Colonic mucosa (tissue), 4 donors: ENCODE results near the gene SMIM31. TPM values are rescaled to one million over a fixed set of nuclear protein-coding genes. Genes with fewer than 3 reads are reported as not detected.

ENCODE experiments used
- DNase-seq: peaks from one replicate; pipeline ENCODE4 v3.0.0-alpha.2; 2020
- H3K27ac ChIP-seq: fragments of 200-600 bp; one replicate; pipeline ENCODE4 v1.8.0; 2021
- H3K27me3 ChIP-seq: fragments of 200-600 bp; one replicate; pipeline ENCODE4 v1.8.0; 2021
- H3K36me3 ChIP-seq: fragments of 200-600 bp; one replicate; pipeline ENCODE4 v1.8.0; 2021
- H3K4me1 ChIP-seq: fragments of 200-600 bp; one replicate; pipeline ENCODE4 v1.8.0; 2021; ENCODE audit warnings: mild to moderate bottlenecking
- H3K4me3 ChIP-seq: fragments of 200-600 bp; one replicate; pipeline ENCODE4 v1.8.0; 2021
- H3K9ac ChIP-seq, 2 donors: one replicate each; pipeline ENCODE4 v1.7.0; 2013; ENCODE audit warnings: control low read depth in 2 of 2, low read depth in 2 of 2, low read length in 2 of 2
- H3K9me3 ChIP-seq: fragments of 200-600 bp; one replicate; pipeline ENCODE4 v1.8.0; 2021
- intact Hi-C: fragments of 100-400 bp; cut with DNase I; formaldehyde crosslinking; loops from one replicate; pipeline ENCODE4 v1.14.1; 2022
- total RNA-seq, 2 donors: library from RNA; stranded (reverse); fragmentation: NEBNext Ultra II Directional in 1 of 2; extraction: Animal tissue kit (Norgen Biotek cat#: 25700) in 1 of 2; gene quantifications; one replicate each; pipeline ENCODE4 v1.2.1, GENCODE V29; 2021
- TF ChIP-seq, protein P1 (sequence below): fragments of 200-600 bp; IDR thresholded peaks from one replicate; pipeline ENCODE4 v1.8.0; 2022; ENCODE audit warnings: antibody characterized with exemption, mild to moderate bottlenecking
- donor health status: healthy.
- donor health status: DM: no; HTN: no; CAD: no.
- donor health status: DM: no; HTN: no; CAD: no.

The SMIM31 gene
- total RNA-seq, 2 donors from 2014 or later = 21.0 to 31.0 TPM

DNA sequence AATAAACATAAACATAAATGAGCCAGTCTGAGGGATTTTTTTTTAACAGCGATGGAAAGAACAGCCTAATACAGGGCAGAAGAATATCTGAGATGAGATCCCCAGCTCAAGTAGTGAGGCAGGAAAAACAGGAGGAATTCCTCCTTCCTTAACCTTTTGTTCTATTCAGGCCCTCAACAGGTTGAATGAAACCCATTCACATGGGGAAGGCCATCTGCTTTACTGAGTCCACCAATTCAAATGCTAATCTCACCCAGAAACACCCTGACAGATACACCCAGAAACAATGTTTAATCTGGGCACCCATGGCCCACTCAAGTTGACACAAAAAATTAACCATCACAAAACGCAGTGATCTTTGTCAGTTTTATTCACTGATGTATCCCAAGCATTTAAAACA is 45.5 kb downstream of the SMIM31 start:
- intact Hi-C loops = no loop called here
- DNase-seq = no peak
- H3K4me1 ChIP-seq = no peaks in the 10 kb centered on the region
- TF ChIP-seq, protein P1, sequence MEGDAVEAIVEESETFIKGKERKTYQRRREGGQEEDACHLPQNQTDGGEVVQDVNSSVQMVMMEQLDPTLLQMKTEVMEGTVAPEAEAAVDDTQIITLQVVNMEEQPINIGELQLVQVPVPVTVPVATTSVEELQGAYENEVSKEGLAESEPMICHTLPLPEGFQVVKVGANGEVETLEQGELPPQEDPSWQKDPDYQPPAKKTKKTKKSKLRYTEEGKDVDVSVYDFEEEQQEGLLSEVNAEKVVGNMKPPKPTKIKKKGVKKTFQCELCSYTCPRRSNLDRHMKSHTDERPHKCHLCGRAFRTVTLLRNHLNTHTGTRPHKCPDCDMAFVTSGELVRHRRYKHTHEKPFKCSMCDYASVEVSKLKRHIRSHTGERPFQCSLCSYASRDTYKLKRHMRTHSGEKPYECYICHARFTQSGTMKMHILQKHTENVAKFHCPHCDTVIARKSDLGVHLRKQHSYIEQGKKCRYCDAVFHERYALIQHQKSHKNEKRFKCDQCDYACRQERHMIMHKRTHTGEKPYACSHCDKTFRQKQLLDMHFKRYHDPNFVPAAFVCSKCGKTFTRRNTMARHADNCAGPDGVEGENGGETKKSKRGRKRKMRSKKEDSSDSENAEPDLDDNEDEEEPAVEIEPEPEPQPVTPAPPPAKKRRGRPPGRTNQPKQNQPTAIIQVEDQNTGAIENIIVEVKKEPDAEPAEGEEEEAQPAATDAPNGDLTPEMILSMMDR = no peak
- H3K27ac ChIP-seq = no peak overlapping the region
- H3K9me3 ChIP-seq = no peaks in the 10 kb centered on the region
- H3K4me3 ChIP-seq = no peak overlapping the region
- no peak overlapping the region for H3K9ac ChIP-seq
- no peaks in the 10 kb centered on the region for H3K27me3 ChIP-seq
- H3K36me3 ChIP-seq = no peaks in the 10 kb centered on the region

DNA sequence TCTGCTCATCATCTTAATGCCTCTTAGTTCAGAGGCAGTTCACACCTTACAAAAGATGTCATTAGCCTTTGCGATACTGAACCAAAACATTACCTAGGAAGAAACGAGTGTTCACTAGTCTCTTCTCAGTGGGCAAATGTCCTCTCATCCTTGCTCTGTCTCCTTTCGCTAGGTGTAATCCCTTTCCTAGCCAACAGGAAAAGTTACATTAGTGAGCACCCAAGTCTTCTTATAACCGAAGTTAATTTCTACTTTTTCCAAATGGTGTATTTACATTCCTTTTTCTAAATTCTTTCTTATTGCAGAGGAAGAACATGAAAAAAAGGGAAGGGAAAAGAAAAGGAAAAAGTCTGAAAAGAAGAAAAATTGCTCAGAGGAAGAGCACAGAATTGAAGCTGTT is 46.9 kb downstream of the SMIM31 start:
- Histone ChIP-seq H3K4me1 (no peaks in the 10 kb centered on the region), H3K36me3 (no peaks in the 10 kb centered on the region), H3K27me3 (no peaks in the 10 kb centered on the region), H3K4me3 (no peak overlapping the region), H3K27ac (no peak overlapping the region), H3K9me3 (no peaks in the 10 kb centered on the region), H3K9ac (no peak overlapping the region)
- no peak for DNase-seq
- intact Hi-C loops = no loop called here
- TF ChIP-seq, protein P1 = no peak

DNA sequence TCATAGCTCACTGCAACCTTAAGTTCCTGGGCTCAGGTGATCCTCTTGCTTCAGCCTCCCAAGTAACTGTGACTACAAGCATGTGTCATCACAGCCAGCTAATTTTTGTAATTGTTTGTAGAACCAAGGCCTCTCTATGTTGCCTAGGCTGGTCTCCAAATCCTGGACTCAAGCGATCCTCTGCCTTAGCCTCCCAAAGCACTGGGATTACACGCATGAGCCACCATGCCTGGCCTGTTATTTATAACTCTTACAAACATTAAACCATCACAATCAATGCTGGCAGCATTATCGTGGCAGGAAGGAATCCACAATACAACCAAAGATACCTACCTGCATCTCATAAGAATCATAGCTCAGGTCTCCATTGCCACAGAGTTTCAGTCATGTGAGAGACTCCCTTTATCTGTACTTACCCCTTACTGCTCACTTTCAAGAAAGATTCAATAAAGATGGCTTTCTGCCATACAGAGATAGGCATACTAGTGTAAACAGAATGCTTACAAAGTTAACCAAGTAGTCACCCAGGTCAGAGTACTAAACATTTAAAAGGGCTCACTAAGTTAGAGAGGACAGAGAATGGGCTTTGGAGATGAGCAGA is 48.5 kb downstream of the SMIM31 start:
- no peak overlapping the region for H3K9ac ChIP-seq
- no peak for DNase-seq
- H3K27ac ChIP-seq = no peak overlapping the region
- intact Hi-C loops = no loop called here
- TF ChIP-seq, protein P1 = no peak
- H3K4me1 ChIP-seq = no peaks in the 10 kb centered on the region
- no peak overlapping the region for H3K4me3 ChIP-seq
- no peaks in the 10 kb centered on the region for H3K36me3 ChIP-seq
- no peaks in the 10 kb centered on the region for H3K27me3 ChIP-seq
- no peaks in the 10 kb centered on the region for H3K9me3 ChIP-seq

DNA sequence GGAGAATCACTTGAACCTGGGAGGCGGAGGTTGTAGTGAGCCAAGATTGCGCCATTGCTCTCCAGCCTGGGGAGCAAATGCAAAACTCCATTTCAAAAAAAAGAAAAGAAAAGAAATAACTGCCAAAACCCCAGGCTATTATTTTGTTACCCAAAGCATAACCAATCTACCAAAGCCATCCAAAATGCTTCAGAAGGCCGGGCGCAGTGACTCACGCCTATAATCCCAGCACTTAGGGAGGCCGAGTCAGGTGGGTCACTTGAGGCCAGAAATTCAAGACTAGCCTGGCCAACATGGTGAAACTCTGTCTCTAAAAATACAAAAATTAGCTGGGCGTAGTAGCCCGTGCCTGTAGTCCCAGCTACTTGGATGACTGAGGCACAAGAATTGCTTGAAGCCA is 49.8 kb downstream of the SMIM31 start:
- H3K27me3 ChIP-seq = no peaks in the 10 kb centered on the region
- no peaks in the 10 kb centered on the region for H3K9me3 ChIP-seq
- H3K27ac ChIP-seq = no peak overlapping the region
- intact Hi-C loops = no loop called here
- no peaks in the 10 kb centered on the region for H3K4me1 ChIP-seq
- TF ChIP-seq, protein P1 = no peak
- no peak overlapping the region for H3K9ac ChIP-seq
- H3K4me3 ChIP-seq = no peak overlapping the region
- no peaks in the 10 kb centered on the region for H3K36me3 ChIP-seq
- DNase-seq = no peak

DNA sequence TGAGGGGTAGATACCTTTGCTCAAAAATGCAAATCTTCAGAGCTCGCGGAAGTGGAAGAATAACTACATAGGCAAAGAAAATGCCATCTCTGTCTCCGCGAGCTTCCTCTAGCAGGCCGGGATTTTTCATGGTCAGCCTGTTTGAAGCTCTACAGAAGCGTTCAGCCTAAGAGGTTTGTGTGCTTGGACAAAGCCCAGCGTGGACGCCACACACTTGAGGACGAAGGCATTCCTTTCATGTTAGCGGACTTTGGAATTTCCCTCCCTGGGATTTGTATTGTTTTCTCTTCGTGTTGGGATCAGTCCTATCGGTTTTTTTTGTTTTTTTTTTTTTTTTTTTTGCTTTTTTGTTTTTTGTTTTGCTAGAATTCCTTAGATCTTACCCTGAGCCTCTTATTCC is 53.7 kb downstream of the SMIM31 start:
- Histone ChIP-seq H3K4me1 (no peaks in the 10 kb centered on the region), H3K9me3 (no peaks in the 10 kb centered on the region), H3K4me3 (no peak overlapping the region), H3K36me3 (no peaks in the 10 kb centered on the region), H3K27ac (no peak overlapping the region), H3K9ac (no peak overlapping the region), H3K27me3 (no peaks in the 10 kb centered on the region)
- no peak for DNase-seq
- intact Hi-C loops = no loop called here
- TF ChIP-seq, protein P1 = no peak
